Esophagus muscularis mucosa (tissue), 4 donors: Measurements from ENCODE around the gene ADAM19.

Experiments used
- EP300 ChIP-seq: sonication (generic); formaldehyde crosslinking; IDR thresholded peaks from one replicate; pipeline ENCODE4 v1.6.1; 2017; ENCODE audit warnings: antibody characterized with exemption
- POLR2A ChIP-seq: fragments of 450-650 bp; IDR thresholded peaks from one replicate; pipeline ENCODE4 v1.6.1; 2017; ENCODE audit warnings: antibody characterized with exemption, moderate library complexity, mild to moderate bottlenecking, low read depth
- POLR2AphosphoS5 ChIP-seq, 2 donors: sonication (generic); formaldehyde crosslinking; IDR thresholded peaks; one replicate each; pipeline ENCODE4 v1.6.1; 2017; ENCODE audit warnings: antibody characterized with exemption in 2 of 2
- TF ChIP-seq, protein P1 (sequence below), 3 experiments: fragments of 200-600 bp in 2 of 3; fragments of 450-650 bp in 1 of 3; sonication (generic) in 2 of 3; IDR thresholded peaks; one replicate each; pipeline ENCODE4 v1.5.1; 2017 to 2019; ENCODE audit warnings: antibody characterized with exemption in 3 of 3, mild to moderate bottlenecking in 2 of 3, moderate library complexity in 1 of 3

DNA sequence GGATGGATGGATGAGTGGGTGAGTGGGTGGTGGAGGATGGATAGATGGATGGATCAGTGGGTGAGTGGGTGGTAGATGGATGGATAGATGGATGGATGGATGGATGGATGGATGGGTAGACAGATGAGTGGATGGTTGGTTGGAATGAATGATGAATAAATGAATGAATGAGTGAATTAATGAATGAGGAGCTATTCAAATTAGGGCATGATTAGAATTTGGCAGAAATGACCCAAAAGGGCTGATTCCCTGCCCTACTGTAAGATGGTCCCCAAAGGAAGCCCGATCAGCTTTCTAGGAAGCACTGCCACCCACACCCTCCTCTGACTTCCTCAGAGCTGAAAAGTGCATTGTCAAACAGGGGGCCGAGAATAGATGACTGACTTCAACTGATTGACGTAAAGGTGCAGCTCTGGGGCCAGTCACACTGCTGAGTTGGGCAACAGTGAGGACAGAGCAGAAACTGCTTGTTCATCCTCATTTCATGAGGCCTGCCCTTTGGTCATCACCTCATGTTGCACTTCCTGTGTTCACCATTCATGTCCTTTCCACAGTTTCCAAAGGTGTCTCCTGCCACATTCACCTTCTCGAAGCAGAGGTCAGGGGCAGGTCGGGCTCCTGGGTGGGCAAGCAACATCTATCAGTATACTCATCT is 81.3 kb downstream of the ADAM19 start:
- TF ChIP-seq, protein P1, sequence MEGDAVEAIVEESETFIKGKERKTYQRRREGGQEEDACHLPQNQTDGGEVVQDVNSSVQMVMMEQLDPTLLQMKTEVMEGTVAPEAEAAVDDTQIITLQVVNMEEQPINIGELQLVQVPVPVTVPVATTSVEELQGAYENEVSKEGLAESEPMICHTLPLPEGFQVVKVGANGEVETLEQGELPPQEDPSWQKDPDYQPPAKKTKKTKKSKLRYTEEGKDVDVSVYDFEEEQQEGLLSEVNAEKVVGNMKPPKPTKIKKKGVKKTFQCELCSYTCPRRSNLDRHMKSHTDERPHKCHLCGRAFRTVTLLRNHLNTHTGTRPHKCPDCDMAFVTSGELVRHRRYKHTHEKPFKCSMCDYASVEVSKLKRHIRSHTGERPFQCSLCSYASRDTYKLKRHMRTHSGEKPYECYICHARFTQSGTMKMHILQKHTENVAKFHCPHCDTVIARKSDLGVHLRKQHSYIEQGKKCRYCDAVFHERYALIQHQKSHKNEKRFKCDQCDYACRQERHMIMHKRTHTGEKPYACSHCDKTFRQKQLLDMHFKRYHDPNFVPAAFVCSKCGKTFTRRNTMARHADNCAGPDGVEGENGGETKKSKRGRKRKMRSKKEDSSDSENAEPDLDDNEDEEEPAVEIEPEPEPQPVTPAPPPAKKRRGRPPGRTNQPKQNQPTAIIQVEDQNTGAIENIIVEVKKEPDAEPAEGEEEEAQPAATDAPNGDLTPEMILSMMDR (IDR thresholded peaks at IDR 0.05): no peak
- no peak for TF ChIP-seq POLR2A
- TF ChIP-seq EP300: no peak
- TF ChIP-seq POLR2AphosphoS5 (IDR thresholded peaks at IDR 0.05): no peak
